NT2/D1 (cell line): ENCODE results near the gene SH3D21.
A peak's percentile ranks its signal among the peaks of the same experiment; 100 is the strongest.

Source experiments
- DNase-seq: peaks from one replicate; pipeline ENCODE4 v3.0.0-alpha.2; 2011; ENCODE audit warnings: low read depth, low spot score
- H3K27me3 ChIP-seq: 2 replicates; pipeline ENCODE4 v1.6.0; 2011; ENCODE audit warnings: mild to moderate bottlenecking; ENCODE audit not compliant: insufficient read length, insufficient read depth
- H3K36me3 ChIP-seq: 2 replicates; pipeline ENCODE4 v1.6.1; 2011; ENCODE audit warnings: mild to moderate bottlenecking, low read length, mixed read lengths; ENCODE audit not compliant: insufficient read depth, insufficient read length
- H3K4me1 ChIP-seq: 2 replicates; pipeline ENCODE4 v1.5.1; 2011; ENCODE audit not compliant: insufficient read depth, insufficient read length
- H3K4me3 ChIP-seq: 2 replicates; pipeline ENCODE4 v1.5.1; 2011; ENCODE audit warnings: low read depth; ENCODE audit not compliant: insufficient read length
- H3K9ac ChIP-seq: 2 replicates; pipeline ENCODE4 v1.6.0; 2011; ENCODE audit warnings: low read depth; ENCODE audit not compliant: insufficient read length
- H3K9me3 ChIP-seq: 2 replicates; pipeline ENCODE4 v1.5.1; 2011; ENCODE audit warnings: mild to moderate bottlenecking, low read length; ENCODE audit not compliant: insufficient read depth
- SUZ12 ChIP-seq: IDR thresholded peaks from 2 replicates; pipeline ENCODE4 v1.6.1; 2011; ENCODE audit not compliant: insufficient read length, insufficient read depth; ENCODE audit errors: extremely low read depth
- YY1 ChIP-seq: IDR thresholded peaks from 2 replicates; pipeline ENCODE4 v1.6.1; 2011; ENCODE audit not compliant: insufficient read length, insufficient read depth
- ZNF274 ChIP-seq: IDR thresholded peaks from 2 replicates; pipeline ENCODE4 v1.6.1; 2011; ENCODE audit warnings: mild to moderate bottlenecking, low read depth, low read length

The SH3D21 gene

GRCh38 chr1:36274201-36274600 is 32.0 kb upstream of the SH3D21 start:
- Histone ChIP-seq H3K4me3 (no peak overlapping the region), H3K36me3 (peaks cover 59% of the 10 kb centered on the region), H3K27me3 (no peaks in the 10 kb centered on the region), H3K4me1 (no peaks in the 10 kb centered on the region), H3K9ac (no peak overlapping the region), H3K9me3 (no peaks in the 10 kb centered on the region)
- no peak for DNase-seq
- TF ChIP-seq SUZ12 (no peak), ZNF274 (no peak), YY1 (no peak)

GRCh38 chr1:36276688-36277087 is 29.5 kb upstream of the SH3D21 start:
- TF ChIP-seq SUZ12: no peak
- no peak for TF ChIP-seq ZNF274
- TF ChIP-seq YY1: no peak
- Histone ChIP-seq H3K27me3 (no peaks in the 10 kb centered on the region), H3K4me1 (no peaks in the 10 kb centered on the region), H3K9me3 (no peaks in the 10 kb centered on the region), H3K36me3 (peaks cover 56% of the 10 kb centered on the region), H3K4me3 (no peak overlapping the region), H3K9ac (no peak overlapping the region)
- no peak for DNase-seq

- DNase-seq: no peak
- TF ChIP-seq ZNF274 (no peak), YY1 (no peak), SUZ12 (no peak)
- Histone ChIP-seq H3K9me3 (no peaks in the 10 kb centered on the region), H3K4me3 (no peak overlapping the region), H3K36me3 (peaks cover 54% of the 10 kb centered on the region), H3K4me1 (no peaks in the 10 kb centered on the region), H3K27me3 (no peaks in the 10 kb centered on the region), H3K9ac (no peak overlapping the region)
Observed at GRCh38 chr1:36279110-36279788, 26.9 kb upstream of the SH3D21 start.

DNA sequence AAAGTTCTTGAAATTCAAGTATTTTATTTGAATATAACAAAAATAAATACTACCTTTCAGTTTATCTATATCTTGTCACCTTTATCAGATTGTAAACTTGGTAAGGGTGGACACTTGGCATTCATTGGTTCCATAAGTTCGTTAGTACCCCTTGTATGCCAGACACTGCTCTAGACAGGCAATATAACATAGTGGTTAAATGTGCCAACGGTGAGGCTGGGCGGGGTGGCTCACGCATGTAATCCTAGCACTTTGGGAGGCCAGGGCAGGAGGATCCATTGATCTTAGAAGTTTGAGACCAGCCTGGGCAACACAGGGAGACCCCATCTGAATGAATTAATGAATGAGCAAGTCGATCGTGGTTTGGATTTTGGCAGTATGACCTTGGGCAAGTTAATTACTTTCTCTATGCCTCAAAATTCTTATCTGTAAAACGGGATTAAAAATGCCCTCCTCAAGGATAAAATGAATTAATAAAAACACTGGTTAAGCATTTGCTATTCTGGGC is 26.3 kb upstream of the SH3D21 start:
- no peaks in the 10 kb centered on the region for H3K9me3 ChIP-seq
- H3K4me3 ChIP-seq: no peak overlapping the region
- no peaks in the 10 kb centered on the region for H3K4me1 ChIP-seq
- H3K27me3 ChIP-seq: no peaks in the 10 kb centered on the region
- H3K9ac ChIP-seq: no peak overlapping the region
- no peak for TF ChIP-seq YY1
- no peak for TF ChIP-seq SUZ12
- no peak for TF ChIP-seq ZNF274
- H3K36me3 ChIP-seq: peaks cover 54% of the 10 kb centered on the region
- DNase-seq: no peak

DNA sequence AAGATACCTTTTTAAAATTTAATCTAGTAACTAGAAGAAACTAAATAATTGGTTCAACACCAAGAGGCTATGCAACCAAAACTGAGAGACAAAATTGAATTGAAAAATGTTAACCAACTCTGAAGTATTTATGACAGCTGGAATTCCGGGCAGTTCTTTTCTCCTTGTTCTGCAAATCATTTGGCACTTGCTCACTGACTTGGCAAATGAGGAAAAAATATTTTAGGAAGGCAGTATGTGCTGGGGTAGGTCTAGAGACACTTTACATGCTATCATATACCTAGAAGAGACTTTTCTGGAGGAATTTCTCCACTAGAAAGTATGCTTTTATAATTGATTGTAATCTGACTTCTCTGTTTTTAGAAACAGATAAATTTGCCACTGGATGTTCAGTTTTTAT is 22.1 kb upstream of the SH3D21 start:
- no peaks in the 10 kb centered on the region for H3K9me3 ChIP-seq
- H3K36me3 ChIP-seq: peaks cover 86% of the 10 kb centered on the region
- H3K4me3 ChIP-seq: no peak overlapping the region
- no peak for TF ChIP-seq SUZ12
- no peak for TF ChIP-seq YY1
- TF ChIP-seq ZNF274: no peak
- no peak overlapping the region for H3K9ac ChIP-seq
- no peaks in the 10 kb centered on the region for H3K4me1 ChIP-seq
- no peak for DNase-seq
- H3K27me3 ChIP-seq: no peaks in the 10 kb centered on the region

- H3K27me3 ChIP-seq: no peaks in the 10 kb centered on the region
- H3K4me3 ChIP-seq: no peak overlapping the region
- no peak overlapping the region for H3K9ac ChIP-seq
- H3K4me1 ChIP-seq: no peaks in the 10 kb centered on the region
- no peak for TF ChIP-seq ZNF274
- TF ChIP-seq SUZ12: no peak
- no peak for TF ChIP-seq YY1
- DNase-seq: no peak
- no peaks in the 10 kb centered on the region for H3K9me3 ChIP-seq
- H3K36me3 ChIP-seq: peaks cover 90% of the 10 kb centered on the region
Observed at GRCh38 chr1:36284517-36284916, 21.7 kb upstream of the SH3D21 start.

GRCh38 chr1:36285443-36286101 is 20.6 kb upstream of the SH3D21 start:
- DNase-seq: peak; percentile 81

More at GRCh38 chr1:36285443-36286101, 20.6 kb upstream of the SH3D21 start:
- no peak for TF ChIP-seq SUZ12
- no peak for TF ChIP-seq ZNF274
- H3K36me3 ChIP-seq: peaks cover 91% of the 10 kb centered on the region
- H3K4me1 ChIP-seq: no peaks in the 10 kb centered on the region
- H3K27me3 ChIP-seq: no peaks in the 10 kb centered on the region
- H3K9ac ChIP-seq: no peak overlapping the region
- no peak overlapping the region for H3K4me3 ChIP-seq
- no peaks in the 10 kb centered on the region for H3K9me3 ChIP-seq
